ENCODE results near the gene CPD. TPM values are rescaled to one million over a fixed set of nuclear protein-coding genes. Genes with fewer than 3 reads are reported as not detected.
A peak's percentile ranks its signal among the peaks of the same experiment; 100 is the strongest.

The CPD gene
- total and polyA plus RNA-seq, 2 of the 13 experiments (the other 11 are each of a cell fraction or from before 2014, with no cell fraction given) = 46.1 to 72.3 TPM

GRCh38 chr17:30336369-30337171 lies 42.2 kb upstream of the CPD start (continued):
- TF ChIP-seq, protein P1, sequence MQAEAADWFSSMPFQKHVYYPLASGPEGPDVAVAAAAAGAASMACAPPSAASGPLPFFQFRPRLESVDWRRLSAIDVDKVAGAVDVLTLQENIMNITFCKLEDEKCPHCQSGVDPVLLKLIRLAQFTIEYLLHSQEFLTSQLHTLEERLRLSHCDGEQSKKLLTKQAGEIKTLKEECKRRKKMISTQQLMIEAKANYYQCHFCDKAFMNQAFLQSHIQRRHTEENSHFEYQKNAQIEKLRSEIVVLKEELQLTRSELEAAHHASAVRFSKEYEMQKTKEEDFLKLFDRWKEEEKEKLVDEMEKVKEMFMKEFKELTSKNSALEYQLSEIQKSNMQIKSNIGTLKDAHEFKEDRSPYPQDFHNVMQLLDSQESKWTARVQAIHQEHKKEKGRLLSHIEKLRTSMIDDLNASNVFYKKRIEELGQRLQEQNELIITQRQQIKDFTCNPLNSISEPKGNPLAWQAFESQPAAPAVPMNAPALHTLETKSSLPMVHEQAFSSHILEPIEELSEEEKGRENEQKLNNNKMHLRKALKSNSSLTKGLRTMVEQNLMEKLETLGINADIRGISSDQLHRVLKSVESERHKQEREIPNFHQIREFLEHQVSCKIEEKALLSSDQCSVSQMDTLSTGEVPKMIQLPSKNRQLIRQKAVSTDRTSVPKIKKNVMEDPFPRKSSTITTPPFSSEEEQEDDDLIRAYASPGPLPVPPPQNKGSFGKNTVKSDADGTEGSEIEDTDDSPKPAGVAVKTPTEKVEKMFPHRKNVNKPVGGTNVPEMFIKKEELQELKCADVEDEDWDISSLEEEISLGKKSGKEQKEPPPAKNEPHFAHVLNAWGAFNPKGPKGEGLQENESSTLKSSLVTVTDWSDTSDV (CRISPR knock-in tag; IDR thresholded peaks at IDR 0.05) = no peak
- TF ChIP-seq ARNT2 (CRISPR knock-in tag; IDR thresholded peaks at IDR 0.05; ENCODE audit: low read depth) (no peak), ZNF883 (CRISPR knock-in tag; IDR thresholded peaks at IDR 0.05; ENCODE audit: not compliant biosample characterization) (no peak), IRF9 (CRISPR knock-in tag; IDR thresholded peaks at IDR 0.05; ENCODE audit: borderline replicate concordance) (no peak), ZNF317 (CRISPR knock-in tag; IDR thresholded peaks at IDR 0.05) (peak; percentile 11; the same call in 1 of the 2 replicates), ZNF75D (CRISPR knock-in tag; IDR thresholded peaks at IDR 0.05; ENCODE audit: borderline replicate concordance) (no peak), POLR2A (IDR thresholded peaks at IDR 0.05; ENCODE audit: insufficient read depth in 1 of 2, low read depth in 2 of 2, low read length in 2 of 2) (peak; percentile 60 to 76), FOSL1 (CRISPR knock-in tag; IDR thresholded peaks at IDR 0.05; ENCODE audit: borderline replicate concordance) (no peak), NONO (IDR thresholded peaks at IDR 0.05) (no peak), NONO (CRISPR knock-in tag; conservative IDR thresholded peaks at IDR 0.05) (0 out of 2 replicates have a peak, but pooled peaks have one; percentile 31), NCOR1 (IDR thresholded peaks at IDR 0.05; ENCODE audit: borderline replicate concordance, low read length) (no peak; the same call in 1 of the 2 replicates), ZNF160 (CRISPR knock-in tag; IDR thresholded peaks at IDR 0.05) (no peak), IKZF1 (IDR thresholded peaks at IDR 0.05) (no peak), CCAR2 (optimal IDR thresholded peaks at IDR 0.05; ENCODE audit: low read depth, low read length) (no peak), ZNF83 (CRISPR knock-in tag; IDR thresholded peaks at IDR 0.05; ENCODE audit: borderline replicate concordance) (no peak), DNMT3B (CRISPR knock-in tag; conservative IDR thresholded peaks at IDR 0.05) (no peak)
- TF ChIP-seq, protein P2, sequence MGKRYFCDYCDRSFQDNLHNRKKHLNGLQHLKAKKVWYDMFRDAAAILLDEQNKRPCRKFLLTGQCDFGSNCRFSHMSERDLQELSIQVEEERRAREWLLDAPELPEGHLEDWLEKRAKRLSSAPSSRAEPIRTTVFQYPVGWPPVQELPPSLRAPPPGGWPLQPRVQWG (CRISPR knock-in tag; IDR thresholded peaks at IDR 0.05; ENCODE audit: borderline replicate concordance, low read depth) = no peak
- TF ChIP-seq, protein P3, sequence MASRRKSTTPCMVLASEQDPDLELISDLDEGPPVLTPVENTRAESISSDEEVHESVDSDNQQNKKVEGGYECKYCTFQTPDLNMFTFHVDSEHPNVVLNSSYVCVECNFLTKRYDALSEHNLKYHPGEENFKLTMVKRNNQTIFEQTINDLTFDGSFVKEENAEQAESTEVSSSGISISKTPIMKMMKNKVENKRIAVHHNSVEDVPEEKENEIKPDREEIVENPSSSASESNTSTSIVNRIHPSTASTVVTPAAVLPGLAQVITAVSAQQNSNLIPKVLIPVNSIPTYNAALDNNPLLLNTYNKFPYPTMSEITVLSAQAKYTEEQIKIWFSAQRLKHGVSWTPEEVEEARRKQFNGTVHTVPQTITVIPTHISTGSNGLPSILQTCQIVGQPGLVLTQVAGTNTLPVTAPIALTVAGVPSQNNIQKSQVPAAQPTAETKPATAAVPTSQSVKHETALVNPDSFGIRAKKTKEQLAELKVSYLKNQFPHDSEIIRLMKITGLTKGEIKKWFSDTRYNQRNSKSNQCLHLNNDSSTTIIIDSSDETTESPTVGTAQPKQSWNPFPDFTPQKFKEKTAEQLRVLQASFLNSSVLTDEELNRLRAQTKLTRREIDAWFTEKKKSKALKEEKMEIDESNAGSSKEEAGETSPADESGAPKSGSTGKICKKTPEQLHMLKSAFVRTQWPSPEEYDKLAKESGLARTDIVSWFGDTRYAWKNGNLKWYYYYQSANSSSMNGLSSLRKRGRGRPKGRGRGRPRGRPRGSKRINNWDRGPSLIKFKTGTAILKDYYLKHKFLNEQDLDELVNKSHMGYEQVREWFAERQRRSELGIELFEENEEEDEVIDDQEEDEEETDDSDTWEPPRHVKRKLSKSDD (CRISPR knock-in tag; IDR thresholded peaks at IDR 0.05; ENCODE audit: low read depth) = no peak
